HL-60 (cell line): ENCODE measurements around the gene BDP1.
"Not testable (repeated sequence)": the region's sequence is repeated elsewhere in the genome, so short reads cannot be mapped to it uniquely, and the experiment has no call there.

Experiments
- DNase-seq, 2 experiments: peaks; one replicate each; pipeline ENCODE4 v3.0.0-alpha.2; 2010 to 2020; ENCODE audit warnings: low read depth in 1 of 2, low spot score in 1 of 2
- H3K27ac ChIP-seq: fragments of 250-450 bp; sonication (Bioruptor Pico); replicated peaks from 2 replicates; pipeline ENCODE4 v1.5.1; 2020; ENCODE audit warnings: mild to moderate bottlenecking, moderate library complexity
- H3K27me3 ChIP-seq: fragments of 250-450 bp; sonication (Bioruptor Pico); 2 replicates; pipeline ENCODE4 v1.5.1; 2021; ENCODE audit warnings: mild to moderate bottlenecking, moderate library complexity; ENCODE audit not compliant: insufficient read depth, poor library complexity, severe bottlenecking
- H3K4me3 ChIP-seq: replicated peaks from 2 replicates; pipeline ENCODE4 v1.5.1; 2011; ENCODE audit warnings: mild to moderate bottlenecking, control low read depth, low read length; ENCODE audit not compliant: insufficient read depth
- CTCF ChIP-seq: IDR thresholded peaks from one replicate; pipeline ENCODE4 v1.5.1; 2011; ENCODE audit warnings: low read length, control low read depth, inconsistent platforms; ENCODE audit not compliant: insufficient read depth
- GABPA ChIP-seq: IDR thresholded peaks from 2 replicates; pipeline ENCODE4 v1.6.1; 2012; ENCODE audit warnings: low read depth
- POLR2AphosphoS5 ChIP-seq: IDR thresholded peaks from 2 replicates; pipeline ENCODE4 v1.6.1; 2012; ENCODE audit warnings: low read depth
- REST ChIP-seq: IDR thresholded peaks from 2 replicates; pipeline ENCODE4 v1.6.1; 2012; ENCODE audit warnings: low read depth; ENCODE audit not compliant: insufficient replicate concordance
- SPI1 ChIP-seq: IDR thresholded peaks from 2 replicates; pipeline ENCODE4 v1.6.1; 2012; ENCODE audit warnings: low read depth, mild to moderate bottlenecking, borderline replicate concordance

Gene BDP1

GRCh38 chr5:71432410-71432809 lies 23.0 kb upstream of the BDP1 start:
- peak; percentile 60; the same call in 1 of the 2 replicates for TF ChIP-seq SPI1
- not testable (repeated sequence) for H3K27me3 ChIP-seq, DNase-seq, H3K4me3 ChIP-seq, H3K27ac ChIP-seq

GRCh38 chr5:71434825-71435224 lies 20.6 kb upstream of the BDP1 start:
- H3K4me3 ChIP-seq, H3K27me3 ChIP-seq, H3K27ac ChIP-seq, DNase-seq: not testable (repeated sequence)

- not testable (repeated sequence) for H3K4me3 ChIP-seq, H3K27ac ChIP-seq, DNase-seq, H3K27me3 ChIP-seq
Observed at GRCh38 chr5:71441564-71441963, 13.9 kb upstream of the BDP1 start.

GRCh38 chr5:71443891-71444290 lies 11.6 kb upstream of the BDP1 start:
- not testable (repeated sequence) for DNase-seq, H3K27ac ChIP-seq, H3K27me3 ChIP-seq, H3K4me3 ChIP-seq

GRCh38 chr5:71445015-71445414 lies 10.4 kb upstream of the BDP1 start:
- not testable (repeated sequence) for H3K4me3 ChIP-seq, H3K27me3 ChIP-seq, H3K27ac ChIP-seq, DNase-seq

- H3K27ac ChIP-seq, H3K4me3 ChIP-seq, DNase-seq, H3K27me3 ChIP-seq: not testable (repeated sequence)
Observed at GRCh38 chr5:71445523-71446152, 9.8 kb upstream of the BDP1 start.

- not testable (repeated sequence) for H3K4me3 ChIP-seq
Observed at GRCh38 chr5:71446540-71447216, 8.8 kb upstream of the BDP1 start.

GRCh38 chr5:71447218-71447808 lies 8.1 kb upstream of the BDP1 start:
- not testable (repeated sequence) for H3K27me3 ChIP-seq, H3K27ac ChIP-seq, H3K4me3 ChIP-seq
- peak in 1 of 2 experiments; percentile 47 for DNase-seq

More at GRCh38 chr5:71446540-71447216, 8.8 kb upstream of the BDP1 start:
- not testable (repeated sequence) for H3K27me3 ChIP-seq, DNase-seq, H3K27ac ChIP-seq

GRCh38 chr5:71452876-71453275 lies 2.6 kb upstream of the BDP1 start:
- Histone ChIP-seq H3K4me3 (no peak overlapping the region), H3K27me3 (no peaks in the 10 kb centered on the region), H3K27ac (no peak overlapping the region)
- TF ChIP-seq POLR2AphosphoS5 (no peak), SPI1 (no peak), GABPA (no peak), CTCF (no peak), REST (no peak)
- no peak for DNase-seq
